PFSK-1 (cell line): ENCODE data around the gene LONRF2.

ENCODE experiments used
- FOXP2 ChIP-seq: optimal IDR thresholded peaks from 2 replicates; pipeline ENCODE3; 2011; ENCODE audit warnings: borderline replicate concordance, control low read depth, inconsistent platforms; ENCODE audit not compliant: insufficient read depth; ENCODE audit errors: extremely low read length, extremely low read depth
- POLR2AphosphoS5 ChIP-seq: IDR thresholded peaks from 2 replicates; pipeline ENCODE4 v1.6.1; 2012; ENCODE audit warnings: low read depth, mild to moderate bottlenecking, control low read depth, low read length, moderate library complexity
- SIN3A ChIP-seq: IDR thresholded peaks from 2 replicates; pipeline ENCODE4 v1.6.1; 2012; ENCODE audit warnings: mild to moderate bottlenecking, low read length, moderate library complexity, borderline replicate concordance; ENCODE audit not compliant: insufficient read depth
- TAF1 ChIP-seq: IDR thresholded peaks from 2 replicates; pipeline ENCODE4 v1.6.1; 2012; ENCODE audit warnings: low read length, control low read depth, borderline replicate concordance; ENCODE audit not compliant: insufficient read depth
- TF ChIP-seq, protein P1 (sequence below), 2 experiments: IDR thresholded peaks; 2 replicates each; pipeline versions ENCODE4 v1.6.1 to v1.8.0; 2011 to 2012; ENCODE audit warnings: low read depth in 2 of 2, low read length in 2 of 2, control low read depth in 1 of 2, inconsistent platforms in 1 of 2, mild to moderate bottlenecking in 1 of 2, moderate library complexity in 1 of 2; ENCODE audit not compliant: insufficient read depth in 1 of 2

Gene LONRF2

DNA sequence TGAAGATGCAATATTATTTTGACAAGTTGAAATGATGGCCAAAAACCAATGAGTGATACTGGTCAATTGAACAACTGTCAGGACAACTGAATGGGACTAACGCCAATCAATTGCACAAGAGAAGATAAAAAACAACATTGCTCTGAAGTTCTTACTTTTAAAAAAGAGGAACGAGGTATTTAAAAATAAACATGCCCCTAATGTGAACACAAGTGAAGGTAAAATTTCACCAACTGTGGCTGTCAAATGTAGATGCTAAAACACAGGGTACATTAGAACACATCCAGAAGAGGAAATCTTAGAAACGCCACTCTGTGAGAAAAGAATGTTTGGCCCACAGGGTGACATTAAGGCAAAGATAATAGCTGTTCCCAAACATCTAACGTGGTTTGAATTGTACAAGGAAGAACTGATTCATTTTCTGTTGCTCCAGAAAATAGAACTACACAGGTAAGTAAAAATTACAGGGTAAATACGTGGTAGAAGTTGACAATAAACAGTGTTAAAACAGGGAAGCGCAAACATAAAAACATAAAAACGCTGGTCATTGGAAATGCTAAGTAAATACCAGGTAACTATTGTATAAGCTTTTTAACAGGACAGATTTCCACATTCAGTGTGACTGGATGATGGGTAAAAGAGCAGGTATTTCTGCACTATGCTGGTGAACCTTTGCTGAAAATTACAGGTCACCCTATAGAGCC, 20.3 kb downstream of the LONRF2 start:
- no peak for TF ChIP-seq FOXP2

DNA sequence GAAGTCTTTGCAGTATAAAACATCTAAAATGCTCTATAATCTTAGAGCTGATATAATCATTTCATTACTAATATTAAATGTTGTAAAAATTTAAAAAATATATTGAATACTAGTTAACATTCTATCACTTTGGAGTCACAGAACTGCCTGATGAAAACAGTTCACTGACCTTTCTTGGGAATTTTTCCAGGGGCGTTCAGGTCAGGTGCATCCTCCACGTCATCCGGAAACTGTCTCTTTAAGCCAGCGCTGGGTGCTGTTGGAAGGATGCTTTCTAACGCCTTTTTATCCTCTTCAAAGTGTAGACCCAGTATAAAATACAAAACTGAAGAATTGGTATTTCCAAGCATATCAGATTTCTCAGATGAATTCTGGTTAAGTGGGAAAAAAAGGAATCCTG, 22.8 kb downstream of the LONRF2 start:
- no peak for TF ChIP-seq TAF1
- no peak for TF ChIP-seq POLR2AphosphoS5
- no peak for TF ChIP-seq SIN3A
- TF ChIP-seq, protein P1, sequence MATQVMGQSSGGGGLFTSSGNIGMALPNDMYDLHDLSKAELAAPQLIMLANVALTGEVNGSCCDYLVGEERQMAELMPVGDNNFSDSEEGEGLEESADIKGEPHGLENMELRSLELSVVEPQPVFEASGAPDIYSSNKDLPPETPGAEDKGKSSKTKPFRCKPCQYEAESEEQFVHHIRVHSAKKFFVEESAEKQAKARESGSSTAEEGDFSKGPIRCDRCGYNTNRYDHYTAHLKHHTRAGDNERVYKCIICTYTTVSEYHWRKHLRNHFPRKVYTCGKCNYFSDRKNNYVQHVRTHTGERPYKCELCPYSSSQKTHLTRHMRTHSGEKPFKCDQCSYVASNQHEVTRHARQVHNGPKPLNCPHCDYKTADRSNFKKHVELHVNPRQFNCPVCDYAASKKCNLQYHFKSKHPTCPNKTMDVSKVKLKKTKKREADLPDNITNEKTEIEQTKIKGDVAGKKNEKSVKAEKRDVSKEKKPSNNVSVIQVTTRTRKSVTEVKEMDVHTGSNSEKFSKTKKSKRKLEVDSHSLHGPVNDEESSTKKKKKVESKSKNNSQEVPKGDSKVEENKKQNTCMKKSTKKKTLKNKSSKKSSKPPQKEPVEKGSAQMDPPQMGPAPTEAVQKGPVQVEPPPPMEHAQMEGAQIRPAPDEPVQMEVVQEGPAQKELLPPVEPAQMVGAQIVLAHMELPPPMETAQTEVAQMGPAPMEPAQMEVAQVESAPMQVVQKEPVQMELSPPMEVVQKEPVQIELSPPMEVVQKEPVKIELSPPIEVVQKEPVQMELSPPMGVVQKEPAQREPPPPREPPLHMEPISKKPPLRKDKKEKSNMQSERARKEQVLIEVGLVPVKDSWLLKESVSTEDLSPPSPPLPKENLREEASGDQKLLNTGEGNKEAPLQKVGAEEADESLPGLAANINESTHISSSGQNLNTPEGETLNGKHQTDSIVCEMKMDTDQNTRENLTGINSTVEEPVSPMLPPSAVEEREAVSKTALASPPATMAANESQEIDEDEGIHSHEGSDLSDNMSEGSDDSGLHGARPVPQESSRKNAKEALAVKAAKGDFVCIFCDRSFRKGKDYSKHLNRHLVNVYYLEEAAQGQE (IDR thresholded peaks at IDR 0.05; ENCODE audit: insufficient read depth in 1 of 2, low read depth in 2 of 2, low read length in 2 of 2), result no peak
- no peak for TF ChIP-seq FOXP2

DNA sequence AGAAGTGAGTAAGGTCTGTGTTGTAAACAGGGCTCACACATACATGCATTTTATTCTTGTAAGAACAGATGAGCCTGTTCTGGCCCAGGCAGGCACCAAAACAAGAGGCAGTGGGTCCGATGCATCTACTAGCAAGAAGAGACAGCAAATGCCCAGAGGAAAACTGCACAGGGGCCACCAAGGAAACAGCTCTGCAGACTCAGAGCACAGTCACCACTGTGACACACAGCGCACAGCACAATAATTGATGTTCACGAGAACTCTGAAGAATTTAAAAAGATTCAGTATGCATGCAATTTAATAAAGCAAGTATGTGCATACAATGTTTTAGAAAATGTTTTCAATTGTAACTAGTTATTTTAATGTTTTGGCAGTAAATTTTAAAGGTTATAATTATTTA, 24.8 kb downstream of the LONRF2 start:
- TF ChIP-seq FOXP2 (no peak), POLR2AphosphoS5 (no peak), SIN3A (no peak), TAF1 (no peak)
- TF ChIP-seq, protein P1 (IDR thresholded peaks at IDR 0.05; ENCODE audit: insufficient read depth in 1 of 2, low read depth in 2 of 2, low read length in 2 of 2), result no peak

DNA sequence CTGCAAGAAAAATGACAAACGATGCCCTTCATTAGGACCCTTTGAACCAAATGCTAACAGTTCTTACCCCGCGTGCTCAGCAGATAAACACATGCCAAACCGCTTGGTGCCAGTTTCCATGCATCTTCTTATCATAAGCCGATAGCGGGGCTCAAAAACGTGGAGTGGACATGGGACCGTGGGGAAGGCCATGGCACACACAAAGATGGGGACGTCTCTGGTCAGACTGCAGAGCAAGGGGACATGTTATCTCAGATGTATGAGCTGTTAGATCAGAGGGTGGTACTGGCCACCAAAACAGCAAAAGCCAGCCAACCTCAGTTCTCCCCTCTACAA, 28.2 kb downstream of the LONRF2 start:
- TF ChIP-seq, protein P1 (IDR thresholded peaks at IDR 0.05; ENCODE audit: insufficient read depth in 1 of 2, low read depth in 2 of 2, low read length in 2 of 2), result no peak

DNA sequence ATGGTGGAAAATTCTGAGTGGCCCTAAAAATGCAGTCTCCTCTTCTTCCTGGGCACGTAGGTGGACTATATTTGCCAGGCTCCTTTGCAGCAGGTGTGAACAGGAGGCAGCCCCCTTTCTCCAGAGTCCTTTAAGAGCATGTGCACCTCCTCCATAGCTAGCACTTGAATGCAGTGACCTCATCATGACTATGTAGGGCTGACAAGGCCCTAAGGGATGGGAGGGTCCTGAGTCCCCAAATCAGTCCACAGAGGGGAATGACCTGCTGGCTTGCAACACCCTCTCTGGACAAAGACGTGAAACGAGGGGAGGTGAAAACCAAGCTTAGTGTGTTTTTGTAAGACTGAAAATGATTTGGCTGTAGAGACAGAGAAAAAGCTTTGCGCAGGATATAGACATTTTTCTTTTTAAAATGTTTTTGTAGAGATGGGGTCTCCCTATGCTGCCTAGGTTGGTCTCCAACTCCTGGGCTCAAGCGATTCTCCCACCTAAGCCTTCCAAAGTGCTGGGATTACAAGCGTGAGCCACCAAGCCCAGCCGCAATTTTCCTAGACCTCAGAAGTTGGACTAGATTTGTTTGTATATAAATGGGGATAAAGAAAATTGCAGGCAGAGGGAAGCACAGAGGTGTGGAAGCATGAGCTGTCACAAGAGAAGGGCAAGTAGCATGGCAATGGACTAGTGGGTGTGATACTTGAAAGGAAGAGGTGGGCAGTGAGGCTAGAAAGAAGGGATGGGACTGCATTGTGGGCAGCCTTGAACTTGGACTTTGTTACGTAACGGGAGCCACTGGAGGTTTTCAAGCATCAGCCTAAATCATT, 28.8 kb downstream of the LONRF2 start:
- no peak for TF ChIP-seq POLR2AphosphoS5
- TF ChIP-seq SIN3A, result no peak
- no peak for TF ChIP-seq TAF1
- no peak for TF ChIP-seq FOXP2
- TF ChIP-seq, protein P1 (IDR thresholded peaks at IDR 0.05; ENCODE audit: insufficient read depth in 1 of 2, low read depth in 2 of 2, low read length in 2 of 2), result no peak
